ENCODE results near the gene DUOX1.
A peak's percentile ranks its signal among the peaks of the same experiment; 100 is the strongest.
"Not testable (repeated sequence)": the region's sequence is repeated elsewhere in the genome, so short reads cannot be mapped to it uniquely, and the experiment has no call there.

Gene DUOX1

DNA sequence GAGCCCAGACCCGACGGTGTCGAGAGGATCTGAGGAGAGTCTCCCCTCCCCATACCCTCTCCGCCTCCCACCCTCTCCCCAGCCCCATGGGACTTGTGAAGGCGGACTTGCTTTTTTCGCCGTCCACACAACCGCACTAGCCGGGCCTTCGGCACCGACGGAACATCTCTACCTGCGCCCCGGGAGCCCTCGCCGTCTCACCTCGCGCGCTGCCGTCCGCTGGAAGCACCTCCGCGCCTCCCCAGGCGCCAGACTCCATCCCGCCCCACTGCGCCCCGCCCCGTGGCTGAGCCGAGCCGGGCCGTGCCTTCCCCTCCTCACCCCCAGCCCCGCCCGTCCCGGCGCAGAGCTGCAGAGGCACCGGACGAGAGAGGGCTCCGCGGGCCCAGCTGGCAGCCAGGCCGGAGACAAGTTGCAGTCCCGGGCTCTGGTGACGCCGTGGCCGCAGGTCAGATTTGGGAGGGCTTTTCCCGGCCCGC lies at the start of gene DUOX1, which contains the start of gene DUOXA1:
DUOX1 (plus strand) TSS at position 344 of the 479 bp plus-strand sequence. CDS start 1,973 bp downstream, outside the sequence.
DUOXA1 (minus strand) TSS at position 229 of the 479 bp plus-strand sequence. CDS start 6,865 bp downstream, outside the sequence.
- DNase-seq = peak in 1 of 2 donors; percentile 8

- not testable (repeated sequence) for DNase-seq
These were observed 49.2 kb upstream of the DUOX1 start for GRCh38 chr15:45080593-45080992.

GRCh38 chr15:45082412-45082811 lies 47.4 kb upstream of the DUOX1 start:
- not testable (repeated sequence) for DNase-seq

DNA sequence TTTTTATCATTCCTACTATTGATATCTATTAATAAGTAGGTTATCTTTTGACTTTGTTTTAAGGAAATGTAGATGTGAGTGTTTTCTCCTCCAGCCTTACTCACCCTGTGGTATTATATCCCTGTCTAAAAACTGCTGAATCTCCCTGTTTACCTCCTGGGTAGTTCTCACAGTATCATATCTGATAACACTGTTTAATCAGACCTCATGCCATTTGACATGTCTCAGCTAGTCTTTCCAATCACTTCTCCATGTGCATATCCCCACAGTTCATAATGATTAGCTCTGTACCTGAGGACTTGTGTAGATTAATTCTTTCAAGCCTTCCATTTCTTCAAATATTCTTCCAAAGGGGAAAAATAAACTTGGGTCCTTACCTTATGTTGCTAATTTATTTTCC lies 46.6 kb upstream of the DUOX1 start:
- DNase-seq = no peak

DNA sequence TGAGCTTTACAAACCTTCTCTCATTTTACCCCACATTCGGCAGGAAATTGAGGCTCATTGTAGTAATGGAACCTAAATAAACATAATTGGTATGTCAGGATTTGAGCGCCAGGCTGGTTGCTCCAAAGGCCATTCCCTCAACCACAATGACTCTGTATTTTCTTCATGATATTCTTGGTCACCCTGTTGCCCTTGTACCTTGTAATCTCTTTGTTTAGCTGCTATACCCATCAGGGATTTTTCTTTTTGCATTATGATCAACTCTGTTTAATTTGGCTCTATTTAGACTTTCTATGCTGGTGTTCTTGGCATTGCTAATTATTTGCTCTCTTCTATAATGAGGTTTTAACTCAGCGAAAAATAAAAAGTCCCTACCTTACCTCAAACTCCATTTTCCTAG lies 45.6 kb upstream of the DUOX1 start:
- DNase-seq = no peak

DNA sequence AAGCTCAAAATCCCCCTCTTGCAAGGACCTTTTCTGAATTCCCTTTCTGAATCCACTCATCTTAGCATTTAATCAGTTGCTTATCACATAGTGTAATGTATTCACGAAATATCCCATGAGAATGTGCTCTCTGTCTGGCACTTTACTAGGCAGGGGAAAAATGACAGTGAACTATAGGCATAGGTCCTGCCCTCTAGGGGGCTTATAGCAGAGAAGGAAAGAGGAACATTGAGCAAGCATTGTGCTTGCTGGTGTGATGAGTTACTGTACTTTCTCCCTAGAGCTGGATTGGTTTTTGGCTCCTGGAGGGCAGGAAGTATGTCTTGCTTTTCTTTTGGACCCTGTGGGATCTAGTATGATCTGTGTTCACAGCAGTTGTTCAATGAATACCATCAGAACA lies 42.3 kb upstream of the DUOX1 start:
- no peak for DNase-seq

- no peak for DNase-seq
These were observed 40.7 kb upstream of the DUOX1 start for GRCh38 chr15:45088801-45089711.

GRCh38 chr15:45089712-45090373 lies 40.0 kb upstream of the DUOX1 start:
- DNase-seq = no peak

DNA sequence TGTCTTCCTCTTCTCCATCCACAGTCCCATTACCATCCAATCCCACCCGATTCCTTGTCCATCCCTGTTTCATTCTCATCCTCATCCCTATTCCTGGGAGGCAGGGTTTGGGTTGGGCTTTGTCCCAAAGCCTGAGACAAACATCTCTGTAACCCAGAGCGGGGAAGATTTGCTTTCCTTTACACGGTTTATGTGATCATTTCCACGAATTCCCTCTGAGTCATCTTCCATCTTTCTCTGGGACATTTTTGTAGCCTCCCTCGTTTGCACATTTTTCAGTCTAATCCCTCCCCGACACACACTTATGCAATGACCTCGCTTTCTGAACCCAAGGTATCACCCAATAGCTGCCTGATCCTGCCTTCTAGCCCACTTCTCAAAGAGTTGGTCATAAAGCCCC lies 38.6 kb upstream of the DUOX1 start:
- DNase-seq = no peak

DNA sequence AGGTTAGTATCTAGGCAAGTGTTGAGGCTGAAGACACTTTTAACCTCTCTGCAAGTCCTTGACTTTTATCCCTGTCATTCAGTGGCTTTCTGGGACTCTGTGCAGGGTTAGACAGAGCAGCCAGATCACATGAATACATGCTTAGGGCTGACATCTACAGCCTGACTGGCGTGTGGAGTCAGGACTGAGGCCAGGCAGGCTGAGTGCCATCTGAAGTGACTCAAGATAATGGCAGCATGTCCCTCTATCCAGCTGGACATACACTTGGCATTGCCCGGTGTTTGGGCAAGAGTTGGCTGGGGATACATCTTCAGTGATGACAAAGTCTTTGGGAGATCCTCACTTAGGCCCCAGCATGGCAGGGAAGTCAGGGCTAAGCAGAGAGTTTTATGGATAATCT lies 38.2 kb upstream of the DUOX1 start:
- no peak for DNase-seq

GRCh38 chr15:45093013-45093412 lies 36.8 kb upstream of the DUOX1 start:
- DNase-seq = no peak

DNA sequence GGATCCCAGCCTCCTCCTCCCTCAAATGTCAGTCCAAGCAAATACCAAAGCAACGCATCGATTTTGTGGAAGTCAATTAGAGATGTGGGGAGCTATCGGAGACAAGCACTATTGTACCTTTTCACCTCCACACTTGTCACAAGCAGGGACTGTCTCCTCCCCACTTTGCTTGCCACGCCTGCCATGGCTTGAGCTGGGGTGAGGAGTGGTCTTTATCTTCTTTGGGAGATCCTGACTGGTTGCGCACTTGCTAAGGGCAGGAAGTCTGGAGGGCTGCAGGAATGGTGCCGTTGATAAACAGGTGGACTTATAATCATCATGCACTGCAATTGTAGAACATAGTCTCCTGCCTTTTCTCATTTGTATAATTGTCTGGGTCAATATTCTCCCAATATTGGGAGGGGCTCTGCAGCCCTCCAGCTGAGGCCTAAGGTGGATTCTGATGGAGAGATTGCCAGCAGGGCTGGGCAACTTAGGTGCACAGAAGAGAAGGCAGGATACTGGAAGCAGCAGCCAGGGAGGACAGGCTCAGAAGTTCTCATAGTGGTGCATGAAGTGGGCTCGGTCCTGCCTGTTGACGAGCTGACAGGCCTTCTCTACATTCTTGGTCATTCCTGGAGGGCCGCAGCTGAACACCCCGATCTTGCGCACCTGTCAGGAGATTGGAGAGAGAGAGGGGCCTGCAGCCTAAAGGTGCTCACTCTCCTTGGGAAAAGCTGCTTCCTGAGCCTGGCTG lies 36.0 kb upstream of the DUOX1 start:
- no peak for DNase-seq

DNA sequence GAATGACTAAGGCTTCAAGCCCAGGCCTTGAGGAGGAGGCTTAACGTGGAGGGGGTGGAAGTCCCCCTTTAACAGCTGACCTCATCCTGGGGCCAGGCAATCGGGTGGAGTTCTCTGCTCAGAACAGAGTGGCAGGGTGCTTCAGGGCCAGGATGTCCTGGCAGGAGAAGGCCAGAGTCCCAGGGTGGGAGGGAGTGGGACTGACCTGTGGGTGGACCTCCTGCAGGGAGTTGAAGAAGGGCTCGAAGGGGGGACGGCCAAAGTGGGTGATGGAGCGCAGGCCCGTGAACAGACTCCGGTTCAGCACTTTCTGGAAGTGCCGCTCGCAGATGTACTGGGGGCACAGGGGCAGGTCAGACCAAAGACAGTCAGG lies 35.5 kb upstream of the DUOX1 start:
- DNase-seq = no peak

DNA sequence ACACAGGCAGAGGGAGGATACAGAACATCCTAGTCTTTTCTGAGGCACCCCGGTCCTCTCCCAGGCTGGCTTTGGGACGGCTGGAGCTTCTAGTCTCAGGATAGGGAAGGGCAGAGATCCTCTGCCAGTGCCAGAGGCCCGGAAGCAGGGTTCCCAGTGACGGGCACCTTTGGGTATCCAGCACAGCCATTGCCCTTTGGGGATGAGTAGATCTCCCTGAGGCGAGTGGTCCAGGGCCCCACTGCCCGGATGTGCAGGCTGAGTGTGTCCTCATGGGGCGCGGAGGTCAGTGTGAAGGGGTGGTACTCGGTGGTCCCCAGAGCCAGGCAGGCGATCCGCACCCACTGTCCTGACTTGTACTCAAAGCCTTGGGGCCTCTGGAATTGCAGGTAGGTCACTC lies 34.1 kb upstream of the DUOX1 start:
- DNase-seq = no peak

GRCh38 chr15:45097466-45097865 lies 32.3 kb upstream of the DUOX1 start:
- DNase-seq = no peak

DNA sequence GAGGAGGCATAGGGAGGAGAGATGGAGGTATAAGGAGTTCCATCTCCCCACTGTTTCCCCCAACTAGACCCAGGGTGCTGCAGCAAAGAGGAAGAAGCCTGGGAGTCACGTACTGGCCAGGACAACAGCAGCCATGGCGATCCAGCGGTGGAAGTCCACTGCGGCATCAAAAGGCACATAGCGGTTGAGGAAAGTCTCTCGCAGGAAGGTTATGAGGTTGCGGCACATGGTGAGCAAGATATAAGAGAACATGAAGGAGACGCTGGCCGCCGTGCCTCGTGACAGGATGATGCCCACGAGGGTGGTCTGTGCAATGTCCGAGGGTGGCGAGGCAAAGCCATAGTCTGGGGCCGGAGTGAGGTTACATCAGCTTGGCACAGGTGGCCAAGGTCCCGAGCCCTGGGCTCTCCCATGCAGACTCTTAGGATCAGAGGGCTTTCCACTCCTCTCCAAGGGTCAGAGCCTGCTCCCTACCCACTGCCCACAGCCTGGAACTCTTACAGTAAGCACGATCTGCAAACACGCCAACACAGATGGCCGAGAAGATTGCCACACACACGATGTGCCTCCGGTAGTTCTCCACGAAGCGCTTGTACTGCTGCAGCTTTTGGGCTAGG lies 30.1 kb upstream of the DUOX1 start:
- DNase-seq = no peak

DNA sequence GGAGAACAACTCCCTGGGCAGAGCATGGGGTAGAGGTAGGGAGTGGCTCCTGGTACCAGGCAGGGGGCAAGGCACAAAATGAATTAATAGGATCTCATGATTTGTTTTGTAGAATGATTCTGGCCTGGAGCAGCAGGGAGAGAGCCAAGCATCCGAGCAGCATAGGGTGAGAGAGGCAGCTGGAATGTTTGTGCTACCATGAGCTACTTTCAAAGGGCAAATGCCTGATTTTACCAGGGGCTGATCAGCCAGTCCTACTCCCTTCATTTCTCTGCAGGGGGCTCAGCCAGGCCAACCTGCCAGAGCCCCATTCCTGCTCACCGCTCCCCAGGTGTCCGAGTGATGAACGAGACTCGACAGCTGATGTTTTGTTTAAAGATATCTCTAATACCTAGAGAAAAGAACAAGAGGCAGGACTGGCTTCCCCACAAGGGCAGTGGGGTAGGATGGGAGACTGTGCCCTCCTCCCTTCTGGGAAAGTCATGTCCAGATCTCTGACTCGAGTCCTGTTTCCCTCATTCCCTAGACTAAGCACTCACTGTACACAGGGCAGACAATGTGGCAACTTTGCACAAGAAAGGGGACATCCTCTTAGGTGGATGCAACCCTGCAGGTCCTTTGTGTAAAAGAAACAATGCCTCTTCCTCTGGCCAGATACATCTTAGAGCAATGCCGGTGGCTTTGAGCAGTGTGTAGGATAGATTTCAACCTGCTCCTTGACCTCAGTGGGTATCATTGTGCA lies 28.7 kb upstream of the DUOX1 start:
- no peak for DNase-seq

- DNase-seq = no peak
These were observed 28.0 kb upstream of the DUOX1 start for GRCh38 chr15:45101749-45102148.

GRCh38 chr15:45102226-45102625 lies 27.6 kb upstream of the DUOX1 start:
- DNase-seq = no peak

DNA sequence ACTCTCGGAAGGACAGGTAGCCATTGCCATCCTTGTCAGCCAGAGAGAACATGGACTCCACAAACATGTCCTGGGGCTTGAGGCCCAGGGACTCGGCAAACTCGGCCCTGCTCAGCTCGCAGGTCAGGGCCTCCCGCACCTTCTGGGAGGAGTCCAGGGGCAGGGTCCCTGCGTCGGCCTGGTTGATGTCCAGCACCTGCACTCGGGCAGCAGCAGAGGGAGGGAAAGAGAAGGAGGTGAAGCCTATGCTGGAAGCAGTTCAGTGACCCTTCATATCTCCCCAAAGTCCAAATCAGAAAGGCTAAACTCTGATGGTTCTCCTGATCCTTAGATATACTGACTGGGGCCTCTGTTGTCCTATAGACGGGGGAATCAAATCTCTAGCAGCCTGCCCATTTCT lies 25.6 kb upstream of the DUOX1 start:
- not testable (repeated sequence) for DNase-seq

DNA sequence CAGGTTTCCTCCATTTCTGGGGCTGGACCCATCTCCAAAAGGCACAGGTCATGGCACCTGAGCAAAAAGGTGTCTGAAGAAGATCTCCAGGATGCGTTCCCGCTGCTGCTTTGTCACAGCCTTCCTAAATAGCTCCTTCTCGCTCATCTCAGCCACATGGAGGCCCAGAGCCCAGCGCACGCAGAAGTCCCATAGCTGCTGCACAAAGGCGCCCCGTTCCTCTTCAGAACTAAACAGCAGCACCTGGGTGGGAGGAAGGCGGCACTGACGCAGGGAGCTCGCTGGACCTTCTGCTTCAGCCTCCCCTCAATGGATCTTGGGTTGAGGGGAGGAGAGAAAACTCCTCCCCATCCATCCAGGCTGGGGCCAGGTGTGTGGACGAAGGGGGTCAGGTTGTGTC lies 24.2 kb upstream of the DUOX1 start:
- no peak for DNase-seq

Data from CD4-positive, alpha-beta T cell treated with Interleukin-1 beta for 1 hour (primary cell).